ENCODE results near the gene ASIC2. TPM values are rescaled to one million over a fixed set of nuclear protein-coding genes. Genes with fewer than 3 reads are reported as not detected.

The ASIC2 gene
- total RNA-seq, 3 donors from 2014 or later: 0.15 to 0.16 TPM; not detected in 1

DNA sequence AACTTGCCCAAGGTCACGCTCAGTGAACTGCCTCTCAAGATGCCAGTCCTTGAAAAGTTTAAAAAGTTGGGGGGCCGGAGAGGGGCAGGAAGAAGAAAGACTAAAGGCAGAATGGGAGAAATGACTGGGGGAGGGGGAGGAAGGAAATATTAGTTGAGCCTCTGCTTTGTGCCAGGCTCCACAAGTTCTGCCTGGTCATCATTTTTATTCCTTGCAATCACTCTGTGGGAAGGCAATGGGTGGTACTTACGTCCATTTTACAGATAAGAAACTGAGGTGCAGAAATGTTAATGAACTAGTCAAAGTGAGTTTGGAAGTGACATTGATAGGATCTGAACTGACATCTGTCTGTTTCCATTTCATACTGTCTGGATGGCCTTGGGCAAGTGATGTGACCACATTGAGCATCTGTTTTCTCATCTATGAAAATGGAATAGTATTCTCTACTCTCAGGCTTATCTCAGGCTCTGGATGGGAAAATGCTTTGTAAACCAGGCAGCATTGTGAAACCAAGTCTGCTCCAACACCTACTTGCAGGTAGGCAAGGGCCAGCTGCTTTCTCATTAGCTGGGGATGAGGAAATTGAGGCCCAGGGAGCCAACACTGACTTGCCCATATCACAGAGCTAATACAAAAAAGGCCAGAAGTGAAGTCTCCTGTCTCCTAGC is 19.2 kb downstream of the ASIC2 start:
- TF ChIP-seq, protein P1, sequence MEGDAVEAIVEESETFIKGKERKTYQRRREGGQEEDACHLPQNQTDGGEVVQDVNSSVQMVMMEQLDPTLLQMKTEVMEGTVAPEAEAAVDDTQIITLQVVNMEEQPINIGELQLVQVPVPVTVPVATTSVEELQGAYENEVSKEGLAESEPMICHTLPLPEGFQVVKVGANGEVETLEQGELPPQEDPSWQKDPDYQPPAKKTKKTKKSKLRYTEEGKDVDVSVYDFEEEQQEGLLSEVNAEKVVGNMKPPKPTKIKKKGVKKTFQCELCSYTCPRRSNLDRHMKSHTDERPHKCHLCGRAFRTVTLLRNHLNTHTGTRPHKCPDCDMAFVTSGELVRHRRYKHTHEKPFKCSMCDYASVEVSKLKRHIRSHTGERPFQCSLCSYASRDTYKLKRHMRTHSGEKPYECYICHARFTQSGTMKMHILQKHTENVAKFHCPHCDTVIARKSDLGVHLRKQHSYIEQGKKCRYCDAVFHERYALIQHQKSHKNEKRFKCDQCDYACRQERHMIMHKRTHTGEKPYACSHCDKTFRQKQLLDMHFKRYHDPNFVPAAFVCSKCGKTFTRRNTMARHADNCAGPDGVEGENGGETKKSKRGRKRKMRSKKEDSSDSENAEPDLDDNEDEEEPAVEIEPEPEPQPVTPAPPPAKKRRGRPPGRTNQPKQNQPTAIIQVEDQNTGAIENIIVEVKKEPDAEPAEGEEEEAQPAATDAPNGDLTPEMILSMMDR (IDR thresholded peaks at IDR 0.05): no peak
- no peak for TF ChIP-seq POLR2AphosphoS5 (IDR thresholded peaks at IDR 0.05)
- no peak for TF ChIP-seq POLR2A (IDR thresholded peaks at IDR 0.05)
- intact Hi-C loops (cut with DNase I; ENCODE audit: low total_unique reads): no loop called here
- Histone ChIP-seq H3K9me3 (no peaks in the 10 kb centered on the region), H3K27me3 (no peaks in the 10 kb centered on the region), H3K27ac (no peak overlapping the region), H3K4me3 (no peak overlapping the region), H3K4me1 (no peaks in the 10 kb centered on the region), H3K36me3 (no peaks in the 10 kb centered on the region)
- no peak for DNase-seq (ENCODE audit: low spot score in 2 of 2)

DNA sequence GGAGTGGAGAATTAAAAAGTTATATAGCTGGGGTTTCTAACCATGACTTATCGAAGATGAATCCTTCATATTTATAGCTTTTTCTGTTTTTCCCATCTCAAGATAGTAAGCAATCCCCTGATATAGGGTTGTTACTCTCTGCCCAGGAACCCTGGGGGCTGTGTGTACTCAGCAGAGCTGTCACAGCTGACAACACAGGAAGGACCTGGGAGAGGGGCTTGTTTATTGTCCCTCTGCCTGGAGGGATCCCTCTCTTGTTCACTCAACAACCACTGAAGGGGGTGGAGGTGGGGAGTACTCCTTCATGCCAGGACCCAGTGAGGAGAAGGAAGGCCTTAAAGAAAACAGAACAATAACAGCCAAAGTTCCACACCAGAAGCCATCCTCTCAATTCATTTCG is 19.8 kb downstream of the ASIC2 start:
- H3K27ac ChIP-seq: no peak overlapping the region
- intact Hi-C loops (cut with DNase I; ENCODE audit: low total_unique reads): no loop called here

DNA sequence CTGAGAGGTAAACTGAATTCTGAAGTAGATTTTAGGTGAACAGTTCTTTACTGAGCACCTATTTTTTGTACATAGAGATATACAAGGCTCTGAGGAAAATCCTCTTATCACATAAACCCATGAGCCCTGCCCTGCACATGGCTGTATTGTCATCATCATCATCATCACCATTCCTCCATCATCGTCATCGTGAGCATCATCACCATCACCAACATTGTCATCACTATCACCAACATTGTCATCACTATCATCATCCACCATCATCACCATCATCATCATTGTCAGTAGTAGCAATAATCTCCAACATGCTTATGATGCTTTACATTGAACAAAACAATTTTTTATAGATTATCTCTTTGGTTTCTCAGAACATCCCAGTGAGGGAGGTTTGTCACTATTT is 20.7 kb downstream of the ASIC2 start:
- Histone ChIP-seq H3K4me3 (no peak overlapping the region), H3K9me3 (no peaks in the 10 kb centered on the region), H3K4me1 (no peaks in the 10 kb centered on the region), H3K27ac (no peak overlapping the region), H3K36me3 (no peaks in the 10 kb centered on the region), H3K27me3 (no peaks in the 10 kb centered on the region)
- no peak for DNase-seq (ENCODE audit: low spot score in 2 of 2)
- no peak for TF ChIP-seq POLR2A (IDR thresholded peaks at IDR 0.05)
- intact Hi-C loops (cut with DNase I; ENCODE audit: low total_unique reads): no loop called here

More for the DNA sequence above, 19.8 kb downstream of the ASIC2 start:
- H3K9me3 ChIP-seq: no peaks in the 10 kb centered on the region
- no peak overlapping the region for H3K4me3 ChIP-seq
- H3K27me3 ChIP-seq: no peaks in the 10 kb centered on the region
- no peaks in the 10 kb centered on the region for H3K36me3 ChIP-seq
- DNase-seq (ENCODE audit: low spot score in 2 of 2): no peak
- no peaks in the 10 kb centered on the region for H3K4me1 ChIP-seq
- TF ChIP-seq, protein P1 (IDR thresholded peaks at IDR 0.05): no peak
- TF ChIP-seq POLR2AphosphoS5 (IDR thresholded peaks at IDR 0.05) (no peak), POLR2A (IDR thresholded peaks at IDR 0.05) (no peak)

DNA sequence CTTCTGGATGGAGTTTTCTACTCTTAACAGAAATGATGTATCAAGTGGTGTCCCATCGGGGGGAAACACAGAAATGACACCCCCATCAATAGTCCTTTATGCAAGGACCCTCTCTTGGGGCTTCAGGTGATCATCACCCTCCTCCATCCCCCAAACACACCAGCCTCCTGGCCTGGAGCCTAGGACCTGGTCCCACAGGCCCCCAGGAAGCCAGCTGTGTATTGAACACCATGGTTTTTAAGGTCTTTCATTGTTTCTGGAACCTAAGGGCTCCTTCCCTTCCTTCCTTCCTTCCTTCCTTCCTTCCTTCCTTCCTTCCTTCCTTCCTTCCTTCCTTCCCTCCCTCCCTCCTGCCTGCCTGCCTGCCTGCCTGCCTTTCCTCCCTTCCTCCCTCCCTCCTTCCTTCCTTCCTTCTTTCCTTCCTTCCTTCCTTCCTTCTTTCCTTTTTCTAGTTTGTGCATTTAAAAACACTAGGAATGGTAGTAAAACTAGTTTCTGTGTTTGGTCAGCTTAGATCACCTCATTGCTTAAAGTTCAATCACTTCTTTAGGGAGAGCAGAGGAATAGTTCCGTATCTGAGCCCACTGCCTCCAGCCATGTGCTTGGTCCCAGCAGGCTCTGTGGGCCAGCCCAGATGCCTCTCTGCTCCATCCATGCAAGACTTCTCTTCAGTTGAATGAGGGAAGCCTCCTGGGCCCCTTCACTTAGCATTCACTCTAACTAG is 23.6 kb downstream of the ASIC2 start:
- DNase-seq (ENCODE audit: low spot score in 2 of 2): no peak
- intact Hi-C loops (cut with DNase I; ENCODE audit: low total_unique reads): no loop called here
- Histone ChIP-seq H3K9me3 (no peaks in the 10 kb centered on the region), H3K4me3 (no peak overlapping the region), H3K4me1 (no peaks in the 10 kb centered on the region), H3K36me3 (no peaks in the 10 kb centered on the region), H3K27ac (no peak overlapping the region), H3K27me3 (no peaks in the 10 kb centered on the region)
- no peak for TF ChIP-seq POLR2AphosphoS5 (IDR thresholded peaks at IDR 0.05)
- no peak for TF ChIP-seq POLR2A (IDR thresholded peaks at IDR 0.05)
- TF ChIP-seq, protein P1 (IDR thresholded peaks at IDR 0.05): no peak

DNA sequence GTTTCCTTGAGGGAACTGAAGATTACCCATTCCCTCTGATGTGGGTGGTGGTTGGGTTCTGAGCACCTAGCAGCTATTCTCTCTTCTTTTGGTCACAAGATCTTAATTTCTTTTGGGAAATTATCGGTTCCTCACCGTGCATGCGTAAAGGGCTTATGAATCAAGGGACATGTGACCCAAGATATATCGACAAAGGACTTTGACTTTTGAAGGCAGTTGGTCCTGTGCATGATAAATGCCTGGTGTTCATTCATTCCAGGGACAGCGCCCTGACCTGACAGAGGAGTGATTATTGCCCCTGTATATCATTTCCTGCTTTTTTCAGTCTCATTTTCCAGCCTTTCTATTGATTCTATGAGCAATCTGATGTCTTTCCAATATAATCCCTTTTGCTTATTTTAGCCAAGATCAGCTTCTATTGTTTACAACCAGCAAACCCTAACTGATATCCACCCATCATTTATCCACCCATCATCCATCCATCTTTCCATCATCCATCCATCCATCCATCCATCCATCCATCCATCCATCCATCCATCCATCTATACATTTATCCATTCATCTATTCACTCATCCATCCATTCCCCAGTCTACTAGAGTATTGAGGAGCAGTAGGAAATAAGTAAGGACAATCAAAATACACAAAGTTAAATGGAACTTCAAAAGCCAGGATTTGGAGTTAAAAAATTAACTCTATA is 25.1 kb downstream of the ASIC2 start:
- H3K4me1 ChIP-seq: no peaks in the 10 kb centered on the region
- no peak overlapping the region for H3K4me3 ChIP-seq
- no peaks in the 10 kb centered on the region for H3K27me3 ChIP-seq
- TF ChIP-seq POLR2AphosphoS5 (IDR thresholded peaks at IDR 0.05): no peak
- TF ChIP-seq, protein P1 (IDR thresholded peaks at IDR 0.05): no peak
- TF ChIP-seq POLR2A (IDR thresholded peaks at IDR 0.05): no peak
- H3K9me3 ChIP-seq: no peaks in the 10 kb centered on the region
- DNase-seq (ENCODE audit: low spot score in 2 of 2): no peak
- H3K36me3 ChIP-seq: no peaks in the 10 kb centered on the region
- no peak overlapping the region for H3K27ac ChIP-seq
- intact Hi-C loops (cut with DNase I; ENCODE audit: low total_unique reads): no loop called here
